ENCODE data around the gene USP21.

DNA sequence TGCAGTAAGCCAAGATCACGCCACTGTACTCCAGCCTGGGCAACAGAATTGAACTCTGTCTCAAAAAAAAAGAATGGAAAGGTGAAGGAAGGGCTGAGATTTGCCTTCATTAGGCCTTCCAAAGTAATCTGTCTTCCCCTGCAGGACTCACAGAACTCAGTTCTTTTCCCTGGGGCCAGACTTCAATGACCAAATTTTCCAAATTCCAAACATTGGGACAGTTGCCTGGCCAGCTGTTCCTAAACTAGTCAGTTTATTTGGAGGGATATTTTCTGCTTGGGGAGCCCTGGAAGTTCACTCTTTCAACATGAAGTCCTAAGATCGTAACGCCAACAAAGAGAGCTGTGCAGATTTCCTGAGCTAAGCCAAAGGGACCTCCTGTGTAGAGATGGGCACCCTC is 21.4 kb upstream of the USP21 start:
- TF ChIP-seq, protein P1, sequence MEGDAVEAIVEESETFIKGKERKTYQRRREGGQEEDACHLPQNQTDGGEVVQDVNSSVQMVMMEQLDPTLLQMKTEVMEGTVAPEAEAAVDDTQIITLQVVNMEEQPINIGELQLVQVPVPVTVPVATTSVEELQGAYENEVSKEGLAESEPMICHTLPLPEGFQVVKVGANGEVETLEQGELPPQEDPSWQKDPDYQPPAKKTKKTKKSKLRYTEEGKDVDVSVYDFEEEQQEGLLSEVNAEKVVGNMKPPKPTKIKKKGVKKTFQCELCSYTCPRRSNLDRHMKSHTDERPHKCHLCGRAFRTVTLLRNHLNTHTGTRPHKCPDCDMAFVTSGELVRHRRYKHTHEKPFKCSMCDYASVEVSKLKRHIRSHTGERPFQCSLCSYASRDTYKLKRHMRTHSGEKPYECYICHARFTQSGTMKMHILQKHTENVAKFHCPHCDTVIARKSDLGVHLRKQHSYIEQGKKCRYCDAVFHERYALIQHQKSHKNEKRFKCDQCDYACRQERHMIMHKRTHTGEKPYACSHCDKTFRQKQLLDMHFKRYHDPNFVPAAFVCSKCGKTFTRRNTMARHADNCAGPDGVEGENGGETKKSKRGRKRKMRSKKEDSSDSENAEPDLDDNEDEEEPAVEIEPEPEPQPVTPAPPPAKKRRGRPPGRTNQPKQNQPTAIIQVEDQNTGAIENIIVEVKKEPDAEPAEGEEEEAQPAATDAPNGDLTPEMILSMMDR (IDR thresholded peaks at IDR 0.05; ENCODE audit: low read length), result no peak
- TF ChIP-seq EZH2 (optimal IDR thresholded peaks at IDR 0.05; ENCODE audit: low read depth, low read length), result no peak

Measured in MM.1S (cell line).